IMR-90 (cell line): ENCODE data around the gene THRA. TPM values are rescaled to one million over a fixed set of nuclear protein-coding genes. Genes with fewer than 3 reads are reported as not detected.
A peak's percentile ranks its signal among the peaks of the same experiment; 100 is the strongest.

Experiments
- ATAC-seq: fragments of 200-7000 bp; cut with Tn5 transposase; 2 replicates; pipeline ENCODE4 v1.9.1; 2020; ENCODE audit warnings: low read depth, mild to moderate bottlenecking, moderate library complexity
- BruUV-seq: library from RNA; stranded (reverse); fragments of 400-500 nt; replicated peaks from 2 replicates; lab custom pipeline; 2021; lab: Mats Ljungman, UMichigan
- CTCF ChIA-PET: fragments of 300-600 bp; formaldehyde crosslinking; extraction: SDS; loops from one replicate; lab custom pipeline; 2021; ENCODE audit warnings: antibody characterized with exemption; lab: Yijun Ruan, JAX
- POLR2A ChIA-PET: fragments of 300-600 bp; sonication (Branson Sonifier 250); formaldehyde crosslinking; loops from one replicate; lab custom pipeline; 2022; ENCODE audit warnings: antibody characterized with exemption; ENCODE audit not compliant: unreplicated experiment; lab: Charles Lee
- DNase-seq: peaks from one replicate; pipeline ENCODE4 v3.0.0; 2013
- H2AFZ ChIP-seq: replicated peaks from 2 replicates; pipeline ENCODE3; 2013; ENCODE audit warnings: low read length, mild to moderate bottlenecking; ENCODE audit not compliant: poor library complexity
- H2AK5ac ChIP-seq: 2 replicates; pipeline ENCODE4 v1.6.1; 2013; ENCODE audit warnings: low read depth, low read length, inconsistent platforms
- H2AK9ac ChIP-seq: replicated peaks from 2 replicates; pipeline ENCODE3; 2013; ENCODE audit warnings: mild to moderate bottlenecking, low read depth, low read length, moderate library complexity; ENCODE audit not compliant: poor library complexity
- H2BK120ac ChIP-seq: 2 replicates; pipeline ENCODE4 v1.6.1; 2013; ENCODE audit warnings: low read depth, low read length, inconsistent platforms
- H2BK15ac ChIP-seq: 3 replicates; pipeline ENCODE4 v1.6.1; 2013; ENCODE audit warnings: low read depth, low read length, inconsistent platforms
- H2BK20ac ChIP-seq: 2 replicates; pipeline ENCODE4 v1.6.1; 2013; ENCODE audit warnings: low read depth, mild to moderate bottlenecking, inconsistent platforms, low read length, moderate library complexity
- H2BK5ac ChIP-seq: 2 replicates; pipeline ENCODE4 v1.6.1; 2013; ENCODE audit warnings: mild to moderate bottlenecking, low read depth, low read length, inconsistent platforms; ENCODE audit not compliant: poor library complexity, severe bottlenecking
- H3K14ac ChIP-seq: replicated peaks from 2 replicates; pipeline ENCODE4 v1.6.1; 2013; ENCODE audit warnings: low read depth, low read length, inconsistent platforms
- H3K18ac ChIP-seq: 2 replicates; pipeline ENCODE4 v1.6.1; 2013; ENCODE audit warnings: low read depth, low read length, control low read depth
- H3K23ac ChIP-seq: 2 replicates; pipeline ENCODE4 v1.6.1; 2013; ENCODE audit warnings: low read depth, low read length, inconsistent platforms
- H3K27ac ChIP-seq: 2 replicates; pipeline ENCODE4 v1.5.1; 2013; ENCODE audit warnings: mild to moderate bottlenecking, control low read depth, low read length; ENCODE audit not compliant: insufficient read depth
- H3K27me3 ChIP-seq: 2 replicates; pipeline ENCODE4 v1.6.1; 2013; ENCODE audit warnings: low read length; ENCODE audit not compliant: control insufficient read depth, insufficient read depth
- H3K36me3 ChIP-seq: 2 replicates; pipeline ENCODE4 v1.6.1; 2013; ENCODE audit warnings: low read length, mixed read lengths; ENCODE audit not compliant: control insufficient read depth, insufficient read depth
- H3K4ac ChIP-seq: 2 replicates; pipeline ENCODE4 v1.6.1; 2013; ENCODE audit warnings: low read depth, low read length, inconsistent platforms
- H3K4me1 ChIP-seq: 2 replicates; pipeline ENCODE4 v1.6.1; 2013; ENCODE audit warnings: low read length, mixed read lengths; ENCODE audit not compliant: control insufficient read depth, insufficient read depth
- H3K4me2 ChIP-seq: 2 replicates; pipeline ENCODE4 v1.6.1; 2013; ENCODE audit warnings: low read depth, mild to moderate bottlenecking, control low read depth, low read length, moderate library complexity
- H3K4me3 ChIP-seq: 2 replicates; pipeline ENCODE4 v1.5.1; 2013; ENCODE audit warnings: low read depth, mild to moderate bottlenecking, control low read depth, low read length, moderate library complexity; ENCODE audit not compliant: insufficient read depth
- H3K56ac ChIP-seq: 2 replicates; pipeline ENCODE4 v1.6.1; 2013; ENCODE audit warnings: low read length, inconsistent platforms; ENCODE audit not compliant: insufficient read depth; ENCODE audit errors: extremely low read depth
- H3K79me1 ChIP-seq, 2 experiments: 2 replicates each; pipeline ENCODE4 v1.6.1; 2013; ENCODE audit warnings: low read length in 2 of 2, inconsistent platforms in 1 of 2, low read depth in 1 of 2
- H3K9ac ChIP-seq: 2 replicates; pipeline ENCODE4 v1.6.1; 2013; ENCODE audit warnings: low read depth, low read length, control low read depth
- H3K9me1 ChIP-seq: 2 replicates; pipeline ENCODE4 v1.6.1; 2013; ENCODE audit warnings: low read length, inconsistent platforms; ENCODE audit not compliant: insufficient read depth
- H3K9me3 ChIP-seq: 2 replicates; pipeline ENCODE4 v1.6.1; 2013; ENCODE audit warnings: low read length; ENCODE audit not compliant: control insufficient read depth, insufficient read depth
- H4K20me1 ChIP-seq: 2 replicates; pipeline ENCODE4 v1.6.1; 2013; ENCODE audit warnings: low read length, inconsistent platforms; ENCODE audit not compliant: insufficient read depth
- H4K5ac ChIP-seq: 2 replicates; pipeline ENCODE4 v1.6.1; 2013; ENCODE audit warnings: mild to moderate bottlenecking, low read depth, low read length, control low read depth
- H4K8ac ChIP-seq, 2 experiments: 2 replicates each; pipeline ENCODE4 v1.6.1; 2013; ENCODE audit warnings: low read depth in 2 of 2, low read length in 2 of 2, control low read depth in 1 of 2, inconsistent platforms in 1 of 2
- H4K91ac ChIP-seq: 2 replicates; pipeline ENCODE4 v1.6.1; 2013; ENCODE audit warnings: low read depth, low read length, inconsistent platforms; ENCODE audit not compliant: insufficient read depth
- CEBPB ChIP-seq: IDR thresholded peaks from 2 replicates; pipeline ENCODE4 v1.6.1; 2012; ENCODE audit warnings: low read depth, low read length, improper control_type of control experiment
- FOS ChIP-seq: fragments of 150-350 bp; IDR thresholded peaks from 2 replicates; pipeline ENCODE4 v1.6.1; 2016; ENCODE audit warnings: low read depth, low read length
- MXI1 ChIP-seq: IDR thresholded peaks from 2 replicates; pipeline ENCODE4 v1.6.1; 2012; ENCODE audit warnings: low read depth, mild to moderate bottlenecking, low read length, moderate library complexity, borderline replicate concordance
- NFE2L2 ChIP-seq: fragments of 150-350 bp; IDR thresholded peaks from 2 replicates; pipeline ENCODE4 v1.6.1; 2016; ENCODE audit warnings: low read depth, mild to moderate bottlenecking, low read length
- SMC3 ChIP-seq: fragments of 150-350 bp; IDR thresholded peaks from 2 replicates; pipeline ENCODE4 v1.6.1; 2016; ENCODE audit warnings: low read depth, mild to moderate bottlenecking, antibody characterized with exemption, low read length, moderate library complexity
- WGBS, 2 experiments: methylation state at CpG; one replicate each; pipeline versions ENCODE4 v1.1.5 to v1.1.7; 2013; ENCODE audit warnings: missing lambda C conversion rate in 2 of 2; ENCODE audit not compliant: insufficient read length in 1 of 2; ENCODE audit errors: extremely low coverage in 2 of 2; 5-methylcytosine and 5-hydroxymethylcytosine counted together
- dilution Hi-C: fragments of 300-500 bp; cut with HindIII; formaldehyde crosslinking; loops from one replicate; pipeline ENCODE4 v1.14.3; 2018; ENCODE audit warnings: low sequenced_read_pairs; ENCODE audit not compliant: unreplicated experiment
- in situ Hi-C: fragments of 300-500 bp; cut with MboI; formaldehyde crosslinking; loops from 3 replicates; pipeline ENCODE4 v1.14.3; 2019; ENCODE audit warnings: low sequenced_read_pairs, inconsistent platforms, mixed read lengths
- intact Hi-C: fragments of 100-400 bp; cut with micrococcal nuclease; formaldehyde crosslinking; loops from 2 replicates; pipeline ENCODE4 v1.10.0; 2022
- polyA plus RNA-seq, 3 experiments: library from polyadenylated mRNA; depleted of rRNA; stranded (reverse); fragments of >200 nt; gene quantifications; 2 replicates each; pipeline ENCODE4 v1.2.3, GENCODE V29; 2012; ENCODE audit warnings: low replicate concordance in 1 of 3
- total RNA-seq: library from RNA; depleted of rRNA; stranded (reverse); fragments of >200 nt; gene quantifications from 2 replicates; pipeline ENCODE4 v1.2.3, GENCODE V29; 2012
- TF ChIP-seq, protein P1 (sequence below): fragments of 150-350 bp; IDR thresholded peaks from 2 replicates; pipeline ENCODE4 v1.6.1; 2016; ENCODE audit warnings: low read depth, mild to moderate bottlenecking, low read length, moderate library complexity, borderline replicate concordance

The THRA gene
- total and polyA plus RNA-seq, 2 of the 4 experiments (the other 2 are of a cell fraction): 22.0 to 23.4 TPM

DNA sequence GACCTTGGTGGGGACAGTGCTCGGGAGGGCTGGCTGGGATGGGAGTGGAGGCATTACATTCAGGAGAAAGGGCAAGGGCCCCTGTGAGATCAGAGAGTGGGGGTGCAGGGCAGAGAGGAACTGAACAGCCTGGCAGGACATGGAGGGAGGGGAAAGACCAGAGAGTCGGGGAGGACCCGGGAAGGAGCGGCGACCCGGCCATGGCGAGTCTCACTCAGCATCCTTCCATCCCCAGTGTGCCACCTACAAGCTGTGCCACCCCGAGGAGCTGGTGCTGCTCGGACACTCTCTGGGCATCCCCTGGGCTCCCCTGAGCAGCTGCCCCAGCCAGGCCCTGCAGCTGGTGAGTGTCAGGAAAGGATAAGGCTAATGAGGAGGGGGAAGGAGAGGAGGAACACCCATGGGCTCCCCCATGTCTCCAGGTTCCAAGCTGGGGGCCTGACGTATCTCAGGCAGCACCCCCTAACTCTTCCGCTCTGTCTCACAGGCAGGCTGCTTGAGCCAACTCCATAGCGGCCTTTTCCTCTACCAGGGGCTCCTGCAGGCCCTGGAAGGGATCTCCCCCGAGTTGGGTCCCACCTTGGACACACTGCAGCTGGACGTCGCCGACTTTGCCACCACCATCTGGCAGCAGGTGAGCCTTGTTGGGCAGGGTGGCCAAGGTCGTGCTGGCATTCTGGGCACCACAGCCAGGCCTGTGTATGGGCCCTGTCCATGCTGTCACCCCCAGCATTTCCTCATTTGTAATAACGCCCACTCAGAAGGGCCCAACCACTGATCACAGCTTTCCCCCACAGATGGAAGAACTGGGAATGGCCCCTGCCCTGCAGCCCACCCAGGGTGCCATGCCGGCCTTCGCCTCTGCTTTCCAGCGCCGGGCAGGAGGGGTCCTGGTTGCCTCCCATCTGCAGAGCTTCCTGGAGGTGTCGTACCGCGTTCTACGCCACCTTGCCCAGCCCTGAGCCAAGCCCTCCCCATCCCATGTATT lies 46.5 kb upstream of the THRA start:
- Histone ChIP-seq H3K4me1 (peaks cover 22% of the 10 kb centered on the region), H3K23ac (no peak overlapping the region), H3K36me3 (peaks cover 9% of the 10 kb centered on the region; the same call in 1 of the 2 replicates), H4K8ac (no peak overlapping the region), H3K4ac (0 out of 2 replicates have a peak overlapping the region, but pooled peaks have one; percentile 1), H2BK15ac (no peak overlapping the region), H2BK5ac (no peak overlapping the region), H2AK9ac (no peak overlapping the region), H3K9ac (no peak overlapping the region), H4K5ac (no peak overlapping the region), H4K20me1 (no peaks in the 10 kb centered on the region), H3K9me1 (no peaks in the 10 kb centered on the region; the same call in 1 of the 2 replicates), H3K9me3 (no peaks in the 10 kb centered on the region), H2AFZ (no peak overlapping the region), H3K18ac (no peak overlapping the region), H2AK5ac (peak overlapping the region; percentile 92), H3K14ac (no peak overlapping the region), H2BK20ac (no peak overlapping the region), H3K27ac (no peak overlapping the region), H3K27me3 (no peaks in the 10 kb centered on the region), H4K91ac (no peak overlapping the region; the same call in 1 of the 2 replicates), H3K4me2 (no peak overlapping the region), H2BK120ac (no peak overlapping the region), H3K4me3 (no peak overlapping the region), H3K56ac (no peak overlapping the region), H3K79me1 (0 out of 4 replicates have a peak, but pooled peaks cover 0 to 6% of the 10 kb centered on the region in 2 experiments)
- dilution Hi-C loops (no loop called here), in situ Hi-C loops (no loop called here), intact Hi-C loops (no loop called here)
- ChIA-PET CTCF (interaction anchor here (1.2 to 1.9 kb wide), 2 partner anchors 11 to 70 kb away, joined by 3 to 7 read pairs; no protein-coding TSS in a partner anchor), POLR2A (no interaction called here)
- no peak for TF ChIP-seq FOS
- no peak for TF ChIP-seq CEBPB
- TF ChIP-seq SMC3: no peak
- TF ChIP-seq, protein P1, sequence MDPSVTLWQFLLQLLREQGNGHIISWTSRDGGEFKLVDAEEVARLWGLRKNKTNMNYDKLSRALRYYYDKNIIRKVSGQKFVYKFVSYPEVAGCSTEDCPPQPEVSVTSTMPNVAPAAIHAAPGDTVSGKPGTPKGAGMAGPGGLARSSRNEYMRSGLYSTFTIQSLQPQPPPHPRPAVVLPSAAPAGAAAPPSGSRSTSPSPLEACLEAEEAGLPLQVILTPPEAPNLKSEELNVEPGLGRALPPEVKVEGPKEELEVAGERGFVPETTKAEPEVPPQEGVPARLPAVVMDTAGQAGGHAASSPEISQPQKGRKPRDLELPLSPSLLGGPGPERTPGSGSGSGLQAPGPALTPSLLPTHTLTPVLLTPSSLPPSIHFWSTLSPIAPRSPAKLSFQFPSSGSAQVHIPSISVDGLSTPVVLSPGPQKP: no peak
- TF ChIP-seq MXI1: no peak
- no peak for TF ChIP-seq NFE2L2
- 66% methylated on average over 4 of the region's 26 CpGs; no CpG with 5 or more reads in 1 of the 2 experiments for whole genome bisulfite sequencing, 2 experiments
- no peak for ATAC-seq
- no TSS peak for BruUV-seq
- DNase-seq: no peak
